GM12875 (cell line): ENCODE measurements around the gene GRIN3B.

ENCODE experiments used
- H3K4me3 ChIP-seq: one replicate; pipeline ENCODE4 v1.5.1; 2011; ENCODE audit warnings: low read depth, low read length, control low read depth
- CTCF ChIP-seq: IDR thresholded peaks from 2 replicates; pipeline ENCODE4 v1.5.1; 2011; ENCODE audit warnings: low read depth, mild to moderate bottlenecking, control low read depth, inconsistent platforms, low read length, moderate library complexity, borderline replicate concordance; ENCODE audit not compliant: insufficient read depth

Gene GRIN3B

GRCh38 chr19:970695-971094, 29.5 kb upstream of the GRIN3B start:
- H3K4me3 ChIP-seq = no peak overlapping the region
- peak; percentile 52; the same call in 1 of the 2 replicates for TF ChIP-seq CTCF

- no peak overlapping the region for H3K4me3 ChIP-seq
- TF ChIP-seq CTCF = no peak
These were observed 28.4 kb upstream of the GRIN3B start for GRCh38 chr19:971795-972194.

GRCh38 chr19:972281-972680, 27.9 kb upstream of the GRIN3B start:
- no peak overlapping the region for H3K4me3 ChIP-seq
- TF ChIP-seq CTCF = no peak

GRCh38 chr19:973726-974563, 26.3 kb upstream of the GRIN3B start:
- no peak for TF ChIP-seq CTCF
- no peak overlapping the region for H3K4me3 ChIP-seq

- TF ChIP-seq CTCF = no peak
- no peak overlapping the region for H3K4me3 ChIP-seq
These were observed 25.5 kb upstream of the GRIN3B start for GRCh38 chr19:974564-975257.

GRCh38 chr19:976476-976875, 23.7 kb upstream of the GRIN3B start:
- TF ChIP-seq CTCF = no peak
- no peak overlapping the region for H3K4me3 ChIP-seq

- no peak overlapping the region for H3K4me3 ChIP-seq
- TF ChIP-seq CTCF = no peak
These were observed 23.2 kb upstream of the GRIN3B start for GRCh38 chr19:977058-977464.
